NCI-H2107 treated with DMSO at 0.1 percent for 48 hours (cell line): Measurements from ENCODE around the gene NEMP1.
A peak's percentile ranks its signal among the peaks of the same experiment; 100 is the strongest.
"Not testable (repeated sequence)": the region's sequence is repeated elsewhere in the genome, so short reads cannot be mapped to it uniquely, and the experiment has no call there.

Experiments used
- DNase-seq: peaks from one replicate; lab custom pipeline; 2025; ENCODE audit not compliant: unreplicated experiment; lab: John Stamatoyannopoulos, UW

The NEMP1 gene

DNA sequence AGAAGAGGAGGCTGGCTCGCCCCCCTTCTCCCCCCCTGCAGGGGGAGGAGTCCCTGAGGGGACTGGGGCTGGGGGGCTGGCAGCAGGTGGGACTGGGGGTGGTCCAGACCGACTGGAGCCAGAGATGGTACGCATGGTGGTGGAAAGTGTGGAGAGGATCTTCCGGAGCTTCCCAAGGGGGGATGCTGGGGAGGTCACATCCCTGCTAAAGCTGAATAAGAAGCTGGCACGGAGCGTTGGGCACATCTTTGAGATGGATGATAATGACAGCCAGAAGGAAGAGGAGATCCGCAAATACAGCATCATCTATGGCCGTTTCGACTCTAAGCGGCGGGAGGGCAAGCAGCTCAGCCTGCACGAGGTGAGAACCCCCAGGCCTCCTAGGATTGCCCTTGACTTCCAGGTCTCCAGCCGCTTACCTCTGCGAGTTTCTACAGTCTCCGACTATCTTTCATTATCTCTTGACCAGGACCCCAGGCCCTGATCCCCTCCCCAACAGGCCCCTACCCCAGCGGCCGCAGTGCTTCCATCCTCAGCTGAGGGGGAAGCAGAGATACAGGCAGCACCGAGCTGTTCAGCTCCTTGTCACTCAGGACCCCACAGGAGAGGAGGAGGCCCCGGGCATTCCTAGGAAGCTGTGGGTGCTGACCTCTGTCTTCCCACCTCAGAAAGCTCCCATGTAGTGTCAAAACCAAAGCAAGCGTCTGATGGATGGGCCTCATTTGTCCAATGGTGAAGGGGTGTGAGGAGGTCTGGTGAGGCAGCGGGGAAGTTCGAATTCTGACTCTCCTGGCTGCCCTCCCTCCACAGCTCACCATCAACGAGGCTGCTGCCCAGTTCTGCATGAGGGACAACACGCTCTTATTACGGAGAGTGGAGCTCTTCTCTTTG, 13.3 kb upstream of the NEMP1 start:
- no peak for DNase-seq

DNA sequence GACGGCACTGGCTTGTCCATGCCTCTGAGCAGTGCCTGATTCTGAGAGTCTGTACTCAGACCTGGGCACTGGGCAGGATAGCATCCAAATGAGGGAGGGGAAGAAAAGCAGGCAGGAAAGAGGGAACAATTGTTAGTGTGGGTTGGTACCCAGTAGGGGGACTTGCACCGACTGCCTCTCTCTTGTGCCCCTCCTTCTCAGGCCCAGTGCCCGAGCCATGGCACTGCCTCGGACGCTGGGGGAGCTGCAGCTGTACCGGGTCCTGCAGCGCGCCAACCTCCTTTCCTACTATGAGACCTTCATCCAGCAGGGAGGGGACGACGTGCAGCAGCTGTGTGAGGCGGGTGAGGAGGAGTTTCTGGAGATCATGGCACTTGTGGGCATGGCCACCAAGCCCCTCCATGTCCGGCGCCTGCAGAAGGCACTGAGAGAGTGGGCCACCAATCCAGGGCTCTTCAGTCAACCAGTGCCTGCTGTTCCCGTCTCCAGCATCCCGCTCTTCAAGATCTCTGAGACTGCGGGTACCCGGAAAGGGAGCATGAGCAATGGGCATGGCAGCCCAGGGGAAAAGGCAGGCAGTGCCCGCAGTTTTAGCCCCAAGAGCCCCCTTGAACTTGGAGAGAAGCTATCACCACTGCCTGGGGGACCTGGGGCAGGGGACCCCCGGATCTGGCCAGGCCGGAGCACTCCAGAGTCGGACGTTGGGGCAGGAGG, 12.5 kb upstream of the NEMP1 start:
- DNase-seq, result no peak

GRCh38 chr12:57090490-57090889, 11.9 kb upstream of the NEMP1 start:
- no peak for DNase-seq

DNA sequence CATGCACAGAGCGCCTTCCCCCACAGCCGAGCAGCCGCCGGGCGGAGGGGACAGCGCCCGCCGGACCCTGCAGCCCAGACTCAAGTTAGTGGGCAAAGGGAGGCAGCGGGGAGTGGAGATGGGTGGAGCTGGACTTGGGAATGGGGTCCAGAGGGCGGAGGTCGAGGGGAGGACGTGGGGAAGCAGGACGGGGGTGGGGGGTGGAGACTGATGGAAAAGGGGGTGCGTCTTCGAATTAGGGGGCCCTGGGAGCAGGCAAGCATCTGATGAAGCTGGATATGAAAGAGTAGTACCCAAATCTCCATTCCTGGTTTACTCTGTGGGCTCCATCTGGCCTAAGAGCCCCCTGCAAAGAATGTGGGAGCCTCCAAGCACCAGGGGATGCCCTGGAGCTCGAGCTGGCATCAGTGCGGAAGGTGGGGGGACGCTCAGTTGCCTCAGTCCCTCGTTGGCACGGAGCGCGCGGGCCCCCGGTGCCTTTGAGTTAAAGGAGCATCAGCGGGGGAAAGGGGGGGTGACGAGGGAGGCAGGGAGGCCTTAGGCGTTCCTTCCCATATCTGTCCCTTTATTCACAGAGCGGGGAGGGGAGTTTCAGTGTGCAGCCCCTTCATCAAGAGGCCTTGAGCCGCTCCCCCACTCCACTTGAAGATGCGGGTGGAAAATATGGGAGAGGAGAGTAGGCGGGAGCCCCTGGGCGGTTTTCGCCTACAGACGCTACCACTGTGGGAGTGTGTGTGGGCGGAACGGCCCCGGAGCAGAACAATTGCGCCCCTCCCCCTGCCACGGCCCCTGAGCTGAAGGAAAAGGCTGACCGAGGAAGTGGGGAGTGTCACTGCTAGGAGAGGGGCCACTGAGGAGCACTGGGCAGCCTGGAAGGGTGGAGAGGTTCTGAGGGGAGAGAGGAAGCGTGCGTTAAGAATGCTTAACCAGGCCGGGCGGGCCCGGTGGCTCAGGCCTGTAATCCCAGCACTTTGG, 11.0 kb upstream of the NEMP1 start:
- no peak for DNase-seq

GRCh38 chr12:57088354-57089270, 10.0 kb upstream of the NEMP1 start, which contains the start of gene NAB2:
Gene NAB2 (plus strand): TSS chr12:57089114. CDS start chr12:57089272, 158 bp downstream.
- peak; percentile 25 for DNase-seq

GRCh38 chr12:57087691-57088353, 9.2 kb upstream of the NEMP1 start:
- no peak for DNase-seq

DNA sequence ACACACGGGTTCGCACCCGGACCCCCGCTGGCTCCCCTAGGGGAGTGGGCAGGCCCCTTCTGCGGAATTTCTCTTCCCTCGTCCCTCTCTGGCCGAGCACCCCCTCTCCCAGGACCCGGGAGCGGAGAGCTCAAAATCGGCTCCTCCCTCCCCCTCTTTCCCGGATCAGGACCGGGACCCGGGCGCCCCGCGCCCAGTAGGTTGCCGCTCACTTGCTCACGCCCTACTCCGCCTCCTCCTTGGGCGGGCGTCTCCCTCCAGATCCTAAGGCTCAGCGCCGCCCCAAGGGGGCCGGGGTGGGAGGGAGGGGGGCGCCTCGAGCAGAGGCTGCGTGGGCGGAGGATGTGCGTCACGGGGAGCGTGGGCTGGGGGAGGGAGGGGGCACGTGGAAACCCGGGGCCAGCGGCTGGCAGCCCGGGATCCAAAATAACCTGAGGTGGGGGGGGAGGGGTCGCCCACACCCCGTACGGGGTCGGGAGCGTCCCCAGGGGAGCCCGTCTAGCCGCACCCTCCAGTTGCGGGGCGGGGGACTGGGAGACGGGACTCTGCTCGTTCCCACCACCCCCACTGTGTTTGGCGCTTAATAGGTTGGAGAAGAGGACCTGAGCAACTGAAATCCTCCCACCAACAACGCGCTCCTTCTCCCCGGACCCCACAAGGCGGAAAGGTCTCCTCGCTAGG, 8.6 kb upstream of the NEMP1 start:
- DNase-seq, result no peak

DNA sequence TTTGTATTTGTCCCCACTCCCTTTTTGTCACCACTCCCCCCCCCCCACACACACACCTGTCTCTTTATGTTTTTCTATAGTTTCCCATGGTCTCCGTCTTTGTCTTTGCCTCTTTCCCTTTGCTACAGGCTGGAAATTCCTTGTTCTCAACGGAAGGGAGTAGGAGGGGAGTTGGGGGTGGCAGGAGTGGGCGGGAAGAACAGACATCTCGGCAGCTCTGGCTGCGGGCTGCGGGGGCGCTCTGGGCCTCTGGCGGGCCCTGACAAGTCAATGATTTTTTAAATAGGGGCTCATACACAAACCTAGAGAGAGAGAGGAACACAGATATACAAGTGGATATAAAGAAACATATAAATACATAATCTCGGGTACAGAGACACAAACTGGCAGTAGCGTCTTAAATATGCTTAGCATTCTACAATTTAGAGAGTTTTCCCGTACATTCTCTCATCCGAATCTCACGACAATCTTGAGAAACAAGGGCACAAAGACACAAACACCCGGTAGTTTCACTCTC, 8.0 kb upstream of the NEMP1 start:
- peak; percentile 44 for DNase-seq

DNA sequence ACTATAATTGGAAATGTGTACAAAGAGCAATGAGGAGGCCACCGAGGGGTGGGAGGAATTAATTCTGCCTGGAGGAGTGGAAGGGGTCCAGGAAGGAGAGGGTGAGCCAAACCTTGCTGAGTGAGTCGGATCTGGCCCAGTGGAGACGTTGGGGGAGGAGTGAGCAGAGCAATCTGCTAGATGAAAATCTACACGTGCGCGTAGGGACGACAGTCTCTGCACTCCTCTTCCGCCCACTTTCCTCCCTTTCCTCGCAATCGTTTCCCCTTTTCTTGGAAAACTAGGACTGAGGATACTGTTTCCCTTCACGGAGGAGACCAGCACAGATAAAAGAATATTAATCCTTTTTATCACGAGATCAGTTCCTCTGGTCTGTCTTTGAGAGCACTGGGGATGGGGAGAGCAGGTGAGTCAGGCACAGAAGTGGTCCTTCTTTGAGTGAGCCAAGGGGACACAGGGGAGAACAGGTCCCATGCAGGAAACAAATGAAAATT, 7.5 kb upstream of the NEMP1 start:
- DNase-seq, result no peak

- DNase-seq, result no peak
These were observed 2.3 kb upstream of the NEMP1 start for GRCh38 chr12:57080855-57081254.

DNA sequence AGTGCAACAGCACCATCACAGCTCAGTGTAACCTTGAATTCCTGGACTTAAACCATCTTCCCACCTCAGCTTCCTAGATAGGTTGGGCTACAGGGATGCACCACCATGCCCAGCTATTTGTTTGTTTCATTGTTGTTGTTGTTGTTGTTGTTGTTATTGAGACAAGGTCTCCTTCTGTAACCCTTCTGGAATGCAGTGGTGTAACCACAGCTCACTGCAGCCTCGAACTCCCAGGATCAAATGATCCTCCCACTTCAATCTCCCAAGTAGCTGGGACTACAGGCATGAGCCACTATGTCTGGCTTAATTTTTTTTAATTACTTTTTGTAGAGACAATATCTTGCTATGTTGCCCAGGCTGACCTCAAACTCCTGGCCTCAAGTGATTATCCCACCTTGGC, 1.2 kb upstream of the NEMP1 start:
- DNase-seq, result no peak

GRCh38 chr12:57073566-57074450, 4.8 kb downstream of the NEMP1 start:
- not testable (repeated sequence) for DNase-seq

- DNase-seq, result no peak
These were observed 5.9 kb downstream of the NEMP1 start for GRCh38 chr12:57072661-57073060.

- peak; percentile 80 for DNase-seq
These were observed 9.1 kb downstream of the NEMP1 start for GRCh38 chr12:57069523-57069922.

DNA sequence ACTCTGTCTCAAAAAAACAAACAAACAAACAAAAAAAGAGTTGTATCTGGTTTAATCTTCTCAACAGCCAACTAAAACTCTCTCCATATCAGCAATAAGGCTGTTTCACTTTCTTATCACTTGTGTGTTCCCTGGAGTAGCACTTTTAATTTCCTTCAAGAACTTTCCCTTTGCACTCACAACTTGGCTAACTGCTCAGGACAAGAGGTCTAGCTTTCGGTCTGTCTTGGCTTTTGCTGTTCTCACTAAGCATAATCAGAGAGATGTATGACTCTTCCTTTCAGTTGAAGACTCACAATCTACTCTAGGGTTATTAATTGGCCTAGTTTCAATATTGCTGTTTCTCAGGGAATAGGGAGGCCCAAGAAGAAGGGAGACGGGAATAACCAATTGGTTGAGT, 12.3 kb downstream of the NEMP1 start:
- DNase-seq, result no peak

GRCh38 chr12:57063991-57064685, 14.5 kb downstream of the NEMP1 start:
- no peak for DNase-seq

- DNase-seq, result no peak
These were observed 20.1 kb downstream of the NEMP1 start for GRCh38 chr12:57058454-57058853.
